Transverse colon (tissue), 3 donors: ENCODE measurements around the gene AGBL4.

Experiments used
- CTCF ChIP-seq, 5 experiments: fragments of 200-600 bp in 3 of 5; fragments of 450-650 bp in 2 of 5; sonication (generic) in 3 of 5; IDR thresholded peaks; 1 replicate in 2 of 5; 2 replicates in 3 of 5; pipeline ENCODE4 v1.5.1; 2016 to 2017; ENCODE audit warnings: antibody characterized with exemption in 5 of 5, inconsistent platforms in 3 of 5, mild to moderate bottlenecking in 2 of 5, moderate library complexity in 1 of 5
- POLR2A ChIP-seq: fragments of 450-650 bp; IDR thresholded peaks from one replicate; pipeline ENCODE4 v1.6.1; 2016; ENCODE audit warnings: antibody characterized with exemption, mild to moderate bottlenecking, moderate library complexity

- no peak for TF ChIP-seq CTCF (IDR thresholded peaks at IDR 0.05)
- TF ChIP-seq POLR2A = no peak
Observed at GRCh38 chr1:48744032-48744431, 1279.7 kb downstream of the AGBL4 start.
